SK-N-SH (cell line): ENCODE measurements around the gene GIPC2. TPM values are rescaled to one million over a fixed set of nuclear protein-coding genes. Genes with fewer than 3 reads are reported as not detected.

Source experiments
- CTCF ChIA-PET: fragments of 300-600, 350-600 bp; formaldehyde crosslinking; extraction: SDS; loops from one replicate; lab custom pipeline; 2021; lab: Yijun Ruan, JAX
- POLR2A ChIA-PET: fragments of 350-600 bp; sonication (Branson Sonifier 250); formaldehyde crosslinking; extraction: SDS; loops from one replicate; lab custom pipeline; 2020; ENCODE audit warnings: antibody characterized with exemption, inconsistent platforms; lab: Yijun Ruan, JAX
- DNase-seq: peaks from one replicate; pipeline ENCODE4 v3.0.0; 2012
- H2AFZ ChIP-seq: fragments of 200-600 bp; sonication (generic); 2 replicates; pipeline ENCODE4 v1.8.1; 2016; ENCODE audit warnings: antibody characterized with exemption, mild to moderate bottlenecking, low read depth
- H3F3A ChIP-seq: fragments of 200-600 bp; sonication (generic); replicated peaks from 2 replicates; pipeline ENCODE3; 2016; ENCODE audit warnings: antibody characterized with exemption, mild to moderate bottlenecking; ENCODE audit not compliant: insufficient read depth
- H3K27ac ChIP-seq, 2 experiments: fragments of 200-500 bp in 1 of 2; fragments of 200-600 bp in 1 of 2; sonication (Bioruptor generic) in 1 of 2; sonication (generic), shearing (Covaris generic) in 1 of 2; 2 replicates each; pipeline versions ENCODE4 v1.5.1 to v1.6.1; 2014 to 2016; ENCODE audit warnings: low read depth in 2 of 2, inconsistent platforms in 1 of 2, low read length in 1 of 2, mild to moderate bottlenecking in 1 of 2, mixed read lengths in 1 of 2
- H3K27me3 ChIP-seq: fragments of 200-600 bp; sonication (generic), shearing (Covaris generic); 2 replicates; pipeline ENCODE4 v1.6.1; 2016; ENCODE audit warnings: mixed run types; ENCODE audit not compliant: insufficient read depth
- H3K36me3 ChIP-seq, 2 experiments: fragments of 200-500 bp in 1 of 2; fragments of 200-600 bp in 1 of 2; sonication (Bioruptor generic) in 1 of 2; sonication (generic) in 1 of 2; replicated peaks in 1 of 2; 2 replicates each; pipeline versions ENCODE3 to v1.5.1; 2014 to 2016; ENCODE audit warnings: low read length in 1 of 2, mild to moderate bottlenecking in 1 of 2; ENCODE audit not compliant: insufficient read depth in 2 of 2, control insufficient read depth in 1 of 2
- H3K4me1 ChIP-seq, 2 experiments: fragments of 200-500 bp in 1 of 2; fragments of 200-600 bp in 1 of 2; sonication (Bioruptor generic) in 1 of 2; sonication (generic), shearing (Covaris generic) in 1 of 2; 2 replicates each; pipeline versions ENCODE4 v1.5.1 to v1.6.1; 2014 to 2016; ENCODE audit warnings: low read depth in 1 of 2, low read length in 1 of 2, mixed run types in 1 of 2; ENCODE audit not compliant: insufficient read depth in 2 of 2, control insufficient read depth in 1 of 2
- H3K4me2 ChIP-seq: fragments of 200-600 bp; sonication (generic), shearing (Covaris generic); 2 replicates; pipeline ENCODE4 v1.6.1; 2017; ENCODE audit warnings: mixed run types
- H3K4me3 ChIP-seq, 2 experiments: fragments of 200-500 bp in 1 of 2; fragments of 200-600 bp in 1 of 2; sonication (Bioruptor generic) in 1 of 2; sonication (generic), shearing (Covaris generic) in 1 of 2; 2 replicates each; pipeline versions ENCODE4 v1.5.1 to v1.8.1; 2014 to 2016; ENCODE audit warnings: low read depth in 2 of 2, inconsistent platforms in 1 of 2, low read length in 1 of 2, mild to moderate bottlenecking in 1 of 2, mixed read lengths in 1 of 2, moderate library complexity in 1 of 2
- H3K79me2 ChIP-seq: fragments of 200-600 bp; sonication (generic); 2 replicates; pipeline ENCODE4 v1.8.1; 2017; ENCODE audit warnings: mild to moderate bottlenecking; ENCODE audit not compliant: insufficient read depth
- H3K9ac ChIP-seq: fragments of 200-600 bp; sonication (generic); 2 replicates; pipeline ENCODE4 v1.6.1; 2017; ENCODE audit warnings: mixed run types
- H3K9me2 ChIP-seq: fragments of 200-600 bp; sonication (generic); 2 replicates; pipeline ENCODE4 v1.6.1; 2017; ENCODE audit warnings: mixed run types
- H3K9me3 ChIP-seq: fragments of 200-600 bp; sonication (generic); 2 replicates; pipeline ENCODE4 v1.6.1; 2017; ENCODE audit warnings: mixed run types, mild to moderate bottlenecking, moderate library complexity
- H4K20me1 ChIP-seq: fragments of 200-600 bp; sonication (generic); 2 replicates; pipeline ENCODE4 v1.6.1; 2017; ENCODE audit warnings: mild to moderate bottlenecking, mixed run types; ENCODE audit not compliant: insufficient read depth
- EZH2phosphoT487 ChIP-seq: fragments of 200-600 bp; sonication (generic); IDR thresholded peaks from 2 replicates; pipeline ENCODE4 v1.6.1; 2017; ENCODE audit warnings: low read depth, mixed run types, mild to moderate bottlenecking, antibody characterized with exemption, moderate library complexity, borderline replicate concordance
- RCOR1 ChIP-seq: fragments of 150-350 bp; IDR thresholded peaks from 2 replicates; pipeline ENCODE4 v1.6.1; 2017; ENCODE audit warnings: antibody characterized with exemption, low read length
- WGBS: methylation state at CpG from one replicate; pipeline ENCODE4 v1.1.6; 2017; ENCODE audit warnings: low lambda C conversion rate; 5-methylcytosine and 5-hydroxymethylcytosine counted together
- polyA plus RNA-seq, 3 experiments: library from polyadenylated mRNA; depleted of rRNA; stranded (reverse); fragments of >200 nt; gene quantifications; 2 replicates each; pipeline ENCODE4 v1.2.3, GENCODE V29; 2012
- small RNA-seq, 7 experiments: library from RNA; depleted of rRNA; stranded (forward); fragments of <200 nt; gene quantifications; one replicate each; pipeline ENCODE3, GENCODE V24; 2012

Gene GIPC2
- polyA plus RNA-seq, 1 of the 3 experiments (the other 2 are of a cell fraction), result 0.02 TPM

DNA sequence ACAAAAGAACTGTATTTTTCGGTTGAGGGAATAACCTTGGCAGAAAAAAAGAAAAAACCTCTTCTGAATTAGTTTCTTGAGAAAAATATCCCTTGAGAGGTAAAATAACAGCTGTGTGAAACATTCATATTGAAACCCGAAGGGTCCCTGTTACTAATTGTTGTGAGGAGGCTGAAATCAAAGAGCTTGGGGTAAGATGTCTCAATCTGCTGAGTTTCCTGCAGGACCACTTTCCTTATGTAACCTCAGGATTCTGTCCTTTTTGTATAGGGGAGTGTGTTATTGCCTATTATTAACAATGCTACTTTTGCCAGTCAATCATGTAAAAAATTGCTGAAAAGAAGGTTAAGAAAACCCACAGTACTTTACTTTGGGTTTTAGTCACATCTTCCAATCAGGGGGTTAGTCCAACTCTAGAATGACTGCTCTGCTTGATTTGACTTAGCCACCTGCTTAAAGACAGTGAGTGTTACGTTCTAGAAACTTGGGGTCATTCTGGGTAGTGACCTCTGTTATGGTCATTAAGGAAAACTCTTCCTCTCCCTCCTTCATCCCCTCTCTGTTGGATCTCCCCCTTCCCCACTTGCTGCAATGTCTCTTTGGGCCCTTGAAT, 138.8 kb downstream of the GIPC2 start:
- ChIA-PET CTCF (no interaction called here), POLR2A (no interaction called here)
- Histone ChIP-seq H3K9me3 (no peaks in the 10 kb centered on the region), H3K36me3 (no peaks in the 10 kb centered on the region), H3K4me2 (no peak overlapping the region), H3K79me2 (no peaks in the 10 kb centered on the region), H3K27ac (no peak overlapping the region), H3K9me2 (no peaks in the 10 kb centered on the region), H3F3A (no peaks in the 10 kb centered on the region), H3K4me3 (no peak overlapping the region), H3K9ac (no peak overlapping the region), H4K20me1 (no peaks in the 10 kb centered on the region), H3K27me3 (no peaks in the 10 kb centered on the region), H3K4me1 (no peaks in the 10 kb centered on the region), H2AFZ (no peak overlapping the region)
- DNase-seq, result no peak
- no peak for TF ChIP-seq RCOR1
- TF ChIP-seq EZH2phosphoT487, result no peak
- WGBS, result 70% methylated on average over 3 of the region's 3 CpGs

Small RNA genes lying within 50 kb of the gene (small RNA-seq; reads per million reads assigned to genes)
- gene AC103591.3 (1.0 to 22.8 (median 4.1) reads per million in 7 experiments), gene RNA5SP22 (0 to 2.8 (median 0.23) reads per million in 7 experiments), gene RNU6-1102P (0 reads per million in 7 experiments)

Other genes with a start within 250 kb of the GIPC2 start
- gene NEXN, start 157.3 kb upstream of the GIPC2 start, polyA plus RNA-seq (2012; rRNA removed), result 3.6 and 4.1 TPM in 2 replicates
- 64.1 and 95.7 TPM in 2 replicates for gene FUBP1, start 66.9 kb upstream of the GIPC2 start, polyA plus RNA-seq (2012; rRNA removed)
- gene DNAJB4, start 41.0 kb upstream of the GIPC2 start, polyA plus RNA-seq (2012; rRNA removed), result 13.5 and 17.5 TPM in 2 replicates